Sigmoid colon (tissue), 7 donors: ENCODE data around the gene KCNG2. TPM values are rescaled to one million over a fixed set of nuclear protein-coding genes. Genes with fewer than 3 reads are reported as not detected.

ENCODE experiments used
- DNase-seq: peaks from one replicate; pipeline ENCODE4 v3.0.0-alpha.2; 2019
- H3K27ac ChIP-seq, 4 donors: fragments of 200-600 bp; sonication (generic); one replicate each; pipeline ENCODE4 v1.5.1; 2016 to 2019; ENCODE audit warnings: mild to moderate bottlenecking in 1 of 4
- H3K27me3 ChIP-seq, 3 donors: fragments of 200-600 bp; sonication (generic); one replicate each; pipeline ENCODE4 v1.5.1; 2019; ENCODE audit warnings: mild to moderate bottlenecking in 1 of 3
- H3K36me3 ChIP-seq, 4 donors: fragments of 200-600 bp; sonication (generic); one replicate each; pipeline ENCODE4 v1.5.1; 2016 to 2019
- H3K4me1 ChIP-seq, 4 donors: fragments of 200-600 bp; sonication (generic); one replicate each; pipeline ENCODE4 v1.5.1; 2017 to 2019
- H3K4me3 ChIP-seq, 4 donors: fragments of 200-600 bp; sonication (generic); one replicate each; pipeline ENCODE4 v1.5.1; 2017 to 2019; ENCODE audit warnings: mild to moderate bottlenecking in 2 of 4, moderate library complexity in 1 of 4
- H3K9me3 ChIP-seq, 4 donors: fragments of 200-600 bp in 3 of 4; sonication (generic) in 3 of 4; one replicate each; pipeline versions ENCODE4 v1.5.1 to v1.6.1; 2013 to 2019
- EP300 ChIP-seq, 4 donors: sonication (generic); formaldehyde crosslinking; IDR thresholded peaks; one replicate each; pipeline ENCODE4 v1.6.1; 2017; ENCODE audit warnings: antibody characterized with exemption in 4 of 4
- POLR2A ChIP-seq, 2 donors: fragments of 450-650 bp; IDR thresholded peaks; one replicate each; pipeline ENCODE4 v1.6.1; 2016; ENCODE audit warnings: antibody characterized with exemption in 2 of 2, mild to moderate bottlenecking in 2 of 2, moderate library complexity in 2 of 2
- POLR2AphosphoS5 ChIP-seq, 4 donors: sonication (generic); formaldehyde crosslinking; IDR thresholded peaks; one replicate each; pipeline ENCODE4 v1.6.1; 2017; ENCODE audit warnings: antibody characterized with exemption in 4 of 4
- WGBS, 2 donors: extraction: QIAGEN DNeasy Blood & Tissue Kit; methylation state at CpG; one replicate each; pipeline ENCODE4 v1.1.7; 2013; 5-methylcytosine and 5-hydroxymethylcytosine counted together
- intact Hi-C: fragments of 100-400 bp; cut with DNase I; formaldehyde crosslinking; loops from one replicate; pipeline ENCODE4 v1.15.1; 2023
- polyA plus RNA-seq, 3 donors: library from polyadenylated mRNA; stranded (reverse); fragments of 200-250 nt; gene quantifications; one replicate each; pipeline ENCODE4 v1.2.3, GENCODE V29; 2013
- total RNA-seq, 4 donors: library from RNA; depleted of rRNA; stranded (reverse); fragments of >200 nt; gene quantifications; one replicate each; pipeline ENCODE4 v1.1.0, GENCODE V29; 2016
- TF ChIP-seq, protein P1 (sequence below), 4 experiments: fragments of 450-650 bp in 3 of 4; fragments of 200-600 bp in 1 of 4; IDR thresholded peaks; one replicate each; pipeline ENCODE4 v1.5.1; 2016 to 2019; ENCODE audit warnings: antibody characterized with exemption in 4 of 4, mild to moderate bottlenecking in 3 of 4, moderate library complexity in 2 of 4
- donor health status: healthy with polysubstance abuse.
- donor health status: Bipolar disorder and iron deficiency.
- donor health status: healthy.

KCNG2 gene
- total and polyA plus RNA-seq, 7 donors, result 0.15 to 0.41 TPM; not detected in 5

DNA sequence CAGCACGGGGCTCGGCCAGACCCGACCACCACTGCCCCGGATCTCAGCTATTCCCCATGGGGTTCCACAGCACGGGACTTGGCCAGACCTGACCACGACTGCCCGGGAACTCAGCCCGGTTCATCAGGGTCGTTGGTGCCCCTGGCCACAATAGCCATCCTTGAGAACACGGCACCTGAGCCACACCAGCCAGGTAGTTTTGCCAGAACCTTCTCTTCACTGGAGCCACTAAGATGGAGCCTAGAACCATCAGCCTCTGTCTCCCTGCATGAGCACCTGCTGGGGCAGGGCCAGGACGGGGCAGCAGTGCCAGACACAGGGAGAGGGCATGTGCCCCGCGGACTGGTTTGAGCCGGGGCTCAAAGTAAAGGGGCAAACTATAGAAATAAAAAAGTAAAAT lies 11.4 kb upstream of the KCNG2 start:
- TF ChIP-seq EP300 (IDR thresholded peaks at IDR 0.05) (no peak), POLR2AphosphoS5 (IDR thresholded peaks at IDR 0.05) (no peak), POLR2A (IDR thresholded peaks at IDR 0.05) (no peak)
- TF ChIP-seq, protein P1, sequence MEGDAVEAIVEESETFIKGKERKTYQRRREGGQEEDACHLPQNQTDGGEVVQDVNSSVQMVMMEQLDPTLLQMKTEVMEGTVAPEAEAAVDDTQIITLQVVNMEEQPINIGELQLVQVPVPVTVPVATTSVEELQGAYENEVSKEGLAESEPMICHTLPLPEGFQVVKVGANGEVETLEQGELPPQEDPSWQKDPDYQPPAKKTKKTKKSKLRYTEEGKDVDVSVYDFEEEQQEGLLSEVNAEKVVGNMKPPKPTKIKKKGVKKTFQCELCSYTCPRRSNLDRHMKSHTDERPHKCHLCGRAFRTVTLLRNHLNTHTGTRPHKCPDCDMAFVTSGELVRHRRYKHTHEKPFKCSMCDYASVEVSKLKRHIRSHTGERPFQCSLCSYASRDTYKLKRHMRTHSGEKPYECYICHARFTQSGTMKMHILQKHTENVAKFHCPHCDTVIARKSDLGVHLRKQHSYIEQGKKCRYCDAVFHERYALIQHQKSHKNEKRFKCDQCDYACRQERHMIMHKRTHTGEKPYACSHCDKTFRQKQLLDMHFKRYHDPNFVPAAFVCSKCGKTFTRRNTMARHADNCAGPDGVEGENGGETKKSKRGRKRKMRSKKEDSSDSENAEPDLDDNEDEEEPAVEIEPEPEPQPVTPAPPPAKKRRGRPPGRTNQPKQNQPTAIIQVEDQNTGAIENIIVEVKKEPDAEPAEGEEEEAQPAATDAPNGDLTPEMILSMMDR (IDR thresholded peaks at IDR 0.05), result no peak
- no peaks in the 10 kb centered on the region for H3K9me3 ChIP-seq
- H3K27ac ChIP-seq, result no peak overlapping the region
- no peaks in the 10 kb centered on the region for H3K36me3 ChIP-seq
- peaks cover 16 to 88% (median 49%) of the 10 kb centered on the region in 3 donors for H3K27me3 ChIP-seq
- DNase-seq, result peak; percentile 34
- peaks cover 0 to 10% (median 9%) of the 10 kb centered on the region in 4 donors for H3K4me1 ChIP-seq
- H3K4me3 ChIP-seq, result no peak overlapping the region
- intact Hi-C loops, result no loop called here
- 84 to 85% methylated on average over 14 of the region's 14 CpGs for WGBS, 2 donors

DNA sequence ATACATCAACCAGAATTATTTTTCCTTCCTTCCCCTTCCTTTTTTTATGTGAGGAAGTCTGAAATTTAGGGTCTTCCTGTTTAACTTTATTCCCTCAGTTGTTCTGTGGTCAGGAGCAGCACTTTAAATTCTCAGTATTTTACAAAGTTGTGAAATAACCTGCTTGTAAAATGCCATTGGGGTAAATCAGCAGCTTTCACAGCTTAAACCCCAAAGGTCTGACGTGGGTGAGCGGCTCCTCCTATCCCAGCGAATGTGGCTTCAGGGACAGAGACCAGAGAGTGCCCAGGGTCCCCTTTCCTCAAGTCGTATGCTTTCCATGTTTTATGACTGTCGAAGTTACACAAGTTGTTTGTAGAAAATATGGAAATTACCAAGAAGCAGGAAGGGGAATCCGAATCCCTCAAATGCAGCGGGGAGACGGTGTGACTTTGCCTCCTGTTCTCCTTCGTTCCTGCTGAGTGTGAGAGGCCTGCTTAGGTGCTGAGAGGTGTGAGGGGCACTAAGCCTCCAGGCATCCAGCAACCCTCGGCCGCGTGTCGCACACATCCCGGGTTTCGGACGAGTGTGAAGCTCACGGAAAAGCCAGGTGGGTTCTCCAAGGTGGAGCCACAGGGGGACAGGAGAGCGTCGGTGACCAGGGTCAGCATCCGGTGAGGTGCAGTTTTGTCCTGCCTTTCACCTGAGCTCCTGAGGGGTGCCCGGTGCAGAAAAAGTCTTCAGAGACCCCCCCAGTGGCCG lies 10.8 kb upstream of the KCNG2 start:
- Histone ChIP-seq H3K4me3 (no peak overlapping the region), H3K36me3 (no peaks in the 10 kb centered on the region), H3K4me1 (peaks cover 0 to 10% (median 9%) of the 10 kb centered on the region in 4 donors), H3K27me3 (peaks cover 16 to 88% (median 49%) of the 10 kb centered on the region in 3 donors), H3K9me3 (no peaks in the 10 kb centered on the region), H3K27ac (no peak overlapping the region)
- peak; percentile 33 for DNase-seq
- intact Hi-C loops, result no loop called here
- no peak for TF ChIP-seq POLR2AphosphoS5 (IDR thresholded peaks at IDR 0.05)
- TF ChIP-seq, protein P1 (IDR thresholded peaks at IDR 0.05), result no peak
- TF ChIP-seq POLR2A (IDR thresholded peaks at IDR 0.05), result no peak
- TF ChIP-seq EP300 (IDR thresholded peaks at IDR 0.05), result no peak
- WGBS, 2 donors, result 83 to 85% methylated on average over 22 of the region's 22 CpGs

DNA sequence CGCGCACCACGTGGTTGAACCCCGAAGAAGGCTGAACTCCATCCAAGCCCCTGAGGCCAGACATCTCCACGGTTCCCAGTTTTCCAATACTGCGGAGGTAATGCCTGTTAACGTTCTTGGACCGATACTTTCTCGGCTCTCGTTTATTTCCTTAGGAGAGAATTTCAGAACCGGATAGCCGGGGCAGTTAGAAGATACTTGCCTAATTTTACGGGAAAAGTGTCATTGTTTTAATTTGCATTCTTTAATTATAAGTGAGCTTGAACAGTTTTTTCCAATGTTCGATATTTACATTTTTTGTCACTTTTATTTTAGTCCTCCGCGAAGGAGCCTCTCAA lies 10.2 kb upstream of the KCNG2 start:
- no peak for TF ChIP-seq EP300 (IDR thresholded peaks at IDR 0.05)
- peak overlapping the region in 1 of 4 donors; percentile 38 for H3K4me3 ChIP-seq
- intact Hi-C loops, result no loop called here

DNA sequence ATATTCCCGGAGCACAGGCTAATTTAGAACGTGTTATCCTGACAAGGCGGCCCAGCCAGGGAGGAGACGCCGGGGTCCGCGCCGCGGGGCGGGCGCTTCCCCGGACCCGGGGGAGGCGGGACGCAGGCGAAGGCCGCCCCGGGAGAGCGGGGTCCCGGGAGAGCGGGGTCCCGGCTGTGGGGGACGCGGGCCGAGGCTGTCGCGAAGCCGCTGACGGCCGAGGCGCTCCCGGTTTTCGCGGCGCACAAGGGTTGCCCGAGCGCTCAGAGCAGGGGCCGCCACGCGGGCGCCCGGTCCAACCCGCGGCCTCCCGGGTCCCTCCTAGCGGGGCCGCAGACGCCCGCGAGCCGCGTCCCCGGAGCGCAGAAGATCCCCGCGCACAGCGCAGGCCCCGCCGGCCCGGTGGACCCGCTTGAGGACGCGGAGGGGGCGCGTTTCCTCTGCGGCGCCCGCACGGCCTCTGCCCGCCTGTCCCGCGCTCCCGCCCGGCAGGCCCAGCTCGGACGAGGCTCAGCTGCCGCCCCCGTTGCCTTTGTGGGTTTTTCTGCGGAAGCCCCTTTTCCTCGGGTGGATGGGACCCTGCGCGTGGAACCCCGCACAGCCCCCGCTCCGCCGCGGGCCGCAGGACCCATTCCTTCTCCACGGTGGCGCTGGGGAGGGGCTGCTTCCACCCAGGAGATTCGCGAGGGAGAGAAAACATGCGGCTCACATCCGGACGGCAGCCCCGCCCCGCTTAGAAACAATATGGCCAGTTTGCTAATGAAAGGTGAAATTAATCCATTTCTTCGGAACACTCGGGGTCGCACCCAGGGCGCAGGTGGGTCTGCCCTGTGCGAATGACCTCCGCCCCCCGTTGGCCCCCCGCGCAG lies 9.6 kb upstream of the KCNG2 start:
- Histone ChIP-seq H3K27me3 (peaks cover 16 to 90% (median 49%) of the 10 kb centered on the region in 3 donors), H3K36me3 (no peaks in the 10 kb centered on the region), H3K27ac (no peak overlapping the region), H3K4me3 (peak overlapping the region in 3 of 4 donors; percentile 14 to 38 (median 35)), H3K9me3 (no peaks in the 10 kb centered on the region), H3K4me1 (peaks cover 0 to 10% (median 9%) of the 10 kb centered on the region in 4 donors)
- 8 to 34% methylated on average over 106 of the region's 106 CpGs for WGBS, 2 donors
- intact Hi-C loops, result no loop called here
- peak; percentile 52 for DNase-seq
- TF ChIP-seq EP300 (IDR thresholded peaks at IDR 0.05) (no peak), POLR2A (IDR thresholded peaks at IDR 0.05) (no peak), POLR2AphosphoS5 (IDR thresholded peaks at IDR 0.05) (no peak)
- TF ChIP-seq, protein P1 (IDR thresholded peaks at IDR 0.05), result no peak

More for the DNA sequence above, 10.2 kb upstream of the KCNG2 start:
- no peaks in the 10 kb centered on the region for H3K36me3 ChIP-seq
- 86 to 92% methylated on average over 16 of the region's 16 CpGs for WGBS, 2 donors
- H3K27ac ChIP-seq, result no peak overlapping the region
- peaks cover 16 to 93% (median 49%) of the 10 kb centered on the region in 3 donors for H3K27me3 ChIP-seq
- no peaks in the 10 kb centered on the region for H3K9me3 ChIP-seq
- H3K4me1 ChIP-seq, result peaks cover 0 to 10% (median 9%) of the 10 kb centered on the region in 4 donors
- DNase-seq, result no peak

DNA sequence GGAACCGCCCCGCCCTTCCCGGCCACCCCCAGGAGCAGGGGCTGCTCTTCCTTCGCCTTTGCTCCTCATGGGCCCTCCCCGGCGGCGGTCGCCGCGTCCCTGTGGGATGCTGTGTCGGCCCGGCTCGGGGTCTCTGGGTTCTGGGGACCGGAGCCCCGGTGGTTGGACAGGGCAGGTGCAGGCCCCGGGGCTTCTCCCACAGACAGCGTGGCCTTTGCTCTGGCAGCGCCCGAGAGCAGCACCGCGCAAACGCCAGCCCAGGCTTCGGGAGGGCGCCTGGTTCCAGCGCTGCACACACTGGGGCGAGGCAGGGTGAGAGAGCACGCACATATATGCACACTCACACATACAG lies 9.0 kb upstream of the KCNG2 start:
- H3K27ac ChIP-seq, result no peak overlapping the region
- peak; percentile 48 for DNase-seq
- no peaks in the 10 kb centered on the region for H3K36me3 ChIP-seq
- no peaks in the 10 kb centered on the region for H3K9me3 ChIP-seq
- H3K4me1 ChIP-seq, result peaks cover 0 to 10% (median 9%) of the 10 kb centered on the region in 4 donors
- WGBS, 2 donors, result 59 to 62% methylated on average over 27 of the region's 27 CpGs
- peaks cover 16 to 87% (median 49%) of the 10 kb centered on the region in 3 donors for H3K27me3 ChIP-seq
- TF ChIP-seq, protein P1 (IDR thresholded peaks at IDR 0.05), result no peak
- TF ChIP-seq EP300 (IDR thresholded peaks at IDR 0.05), result no peak
- TF ChIP-seq POLR2AphosphoS5 (IDR thresholded peaks at IDR 0.05), result no peak
- TF ChIP-seq POLR2A (IDR thresholded peaks at IDR 0.05), result no peak
- no peak overlapping the region for H3K4me3 ChIP-seq
- intact Hi-C loops, result no loop called here
